DMS114 treated with DMSO at 0.1 percent for 48 hours (cell line): ENCODE results near the gene TUBA8.
A peak's percentile ranks its signal among the peaks of the same experiment; 100 is the strongest.

Experiments
- DNase-seq: peaks from one replicate; lab custom pipeline; 2025; ENCODE audit not compliant: unreplicated experiment; lab: John Stamatoyannopoulos, UW

The TUBA8 gene

GRCh38 chr22:18077087-18077638 lies 33.4 kb upstream of the TUBA8 start:
- no peak for DNase-seq

- peak; percentile 86 for DNase-seq
Measured at GRCh38 chr22:18077639-18078328, 32.8 kb upstream of the TUBA8 start, which contains the start of gene PEX26. TSS of gene PEX26 (plus strand) at chr22:18077990. CDS start at chr22:18078377, 387 bp downstream.

GRCh38 chr22:18078329-18079041 lies 32.1 kb upstream of the TUBA8 start:
- peak; percentile 7 for DNase-seq

- DNase-seq, result no peak
Measured at GRCh38 chr22:18079706-18080233, 30.8 kb upstream of the TUBA8 start.

GRCh38 chr22:18081416-18081815 lies 29.2 kb upstream of the TUBA8 start:
- DNase-seq, result no peak

GRCh38 chr22:18082467-18082866 lies 28.1 kb upstream of the TUBA8 start:
- DNase-seq, result no peak

GRCh38 chr22:18083406-18083805 lies 27.2 kb upstream of the TUBA8 start:
- no peak for DNase-seq

- no peak for DNase-seq
Measured at GRCh38 chr22:18085188-18085587, 25.4 kb upstream of the TUBA8 start.

- no peak for DNase-seq
Measured at GRCh38 chr22:18087350-18087855, 23.2 kb upstream of the TUBA8 start.

- DNase-seq, result no peak
Measured at GRCh38 chr22:18088825-18089568, 21.6 kb upstream of the TUBA8 start.

- DNase-seq, result no peak
Measured at GRCh38 chr22:18090286-18090685, 20.3 kb upstream of the TUBA8 start.

- DNase-seq, result no peak
Measured at GRCh38 chr22:18091478-18091877, 19.1 kb upstream of the TUBA8 start.

GRCh38 chr22:18091916-18092526 lies 18.6 kb upstream of the TUBA8 start:
- peak; percentile 18 for DNase-seq

GRCh38 chr22:18093661-18094060 lies 16.9 kb upstream of the TUBA8 start:
- no peak for DNase-seq

GRCh38 chr22:18095101-18095805 lies 15.4 kb upstream of the TUBA8 start:
- no peak for DNase-seq

GRCh38 chr22:18096823-18097222 lies 13.8 kb upstream of the TUBA8 start:
- no peak for DNase-seq

- DNase-seq, result no peak
Measured at GRCh38 chr22:18100781-18101180, 9.8 kb upstream of the TUBA8 start.

- DNase-seq, result no peak
Measured at GRCh38 chr22:18101536-18101935, 9.1 kb upstream of the TUBA8 start.

- no peak for DNase-seq
Measured at GRCh38 chr22:18103527-18104269, 6.9 kb upstream of the TUBA8 start.
